Measurements from ENCODE around the gene ACKR2. TPM values are rescaled to one million over a fixed set of nuclear protein-coding genes. Genes with fewer than 3 reads are reported as not detected.
A peak's percentile ranks its signal among the peaks of the same experiment; 100 is the strongest.

The ACKR2 gene
- total and polyA plus RNA-seq, 2 of the 13 experiments (the other 11 are each of a cell fraction or from before 2014, with no cell fraction given): 1.1 to 1.9 TPM

DNA sequence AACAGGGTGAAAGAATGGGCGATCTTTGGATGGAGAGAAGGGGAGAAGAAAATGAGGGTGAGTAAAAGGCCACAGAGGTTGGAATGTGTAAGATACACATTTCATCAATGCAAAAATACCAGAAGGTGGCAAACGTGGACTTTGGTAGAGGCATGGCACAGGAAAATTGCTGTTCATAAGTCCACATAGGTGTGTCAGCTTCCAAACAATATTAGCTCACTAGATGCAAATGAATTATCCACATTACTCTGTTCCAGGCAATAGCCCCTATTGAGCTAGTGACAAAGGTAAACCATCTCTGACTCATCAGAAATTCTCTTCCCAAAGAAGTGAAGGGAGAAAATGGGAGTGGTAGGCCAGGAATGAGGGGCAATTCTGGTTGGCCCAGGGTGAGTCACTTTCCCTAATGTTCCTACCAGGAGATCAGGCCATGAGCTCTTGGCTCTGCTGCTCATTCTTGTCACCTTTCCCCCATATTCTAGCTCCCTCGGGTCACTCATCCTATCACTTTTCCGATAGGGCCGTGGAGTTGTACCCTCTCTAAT is 19.9 kb downstream of the ACKR2 start (continued):
- TF ChIP-seq, protein P1, sequence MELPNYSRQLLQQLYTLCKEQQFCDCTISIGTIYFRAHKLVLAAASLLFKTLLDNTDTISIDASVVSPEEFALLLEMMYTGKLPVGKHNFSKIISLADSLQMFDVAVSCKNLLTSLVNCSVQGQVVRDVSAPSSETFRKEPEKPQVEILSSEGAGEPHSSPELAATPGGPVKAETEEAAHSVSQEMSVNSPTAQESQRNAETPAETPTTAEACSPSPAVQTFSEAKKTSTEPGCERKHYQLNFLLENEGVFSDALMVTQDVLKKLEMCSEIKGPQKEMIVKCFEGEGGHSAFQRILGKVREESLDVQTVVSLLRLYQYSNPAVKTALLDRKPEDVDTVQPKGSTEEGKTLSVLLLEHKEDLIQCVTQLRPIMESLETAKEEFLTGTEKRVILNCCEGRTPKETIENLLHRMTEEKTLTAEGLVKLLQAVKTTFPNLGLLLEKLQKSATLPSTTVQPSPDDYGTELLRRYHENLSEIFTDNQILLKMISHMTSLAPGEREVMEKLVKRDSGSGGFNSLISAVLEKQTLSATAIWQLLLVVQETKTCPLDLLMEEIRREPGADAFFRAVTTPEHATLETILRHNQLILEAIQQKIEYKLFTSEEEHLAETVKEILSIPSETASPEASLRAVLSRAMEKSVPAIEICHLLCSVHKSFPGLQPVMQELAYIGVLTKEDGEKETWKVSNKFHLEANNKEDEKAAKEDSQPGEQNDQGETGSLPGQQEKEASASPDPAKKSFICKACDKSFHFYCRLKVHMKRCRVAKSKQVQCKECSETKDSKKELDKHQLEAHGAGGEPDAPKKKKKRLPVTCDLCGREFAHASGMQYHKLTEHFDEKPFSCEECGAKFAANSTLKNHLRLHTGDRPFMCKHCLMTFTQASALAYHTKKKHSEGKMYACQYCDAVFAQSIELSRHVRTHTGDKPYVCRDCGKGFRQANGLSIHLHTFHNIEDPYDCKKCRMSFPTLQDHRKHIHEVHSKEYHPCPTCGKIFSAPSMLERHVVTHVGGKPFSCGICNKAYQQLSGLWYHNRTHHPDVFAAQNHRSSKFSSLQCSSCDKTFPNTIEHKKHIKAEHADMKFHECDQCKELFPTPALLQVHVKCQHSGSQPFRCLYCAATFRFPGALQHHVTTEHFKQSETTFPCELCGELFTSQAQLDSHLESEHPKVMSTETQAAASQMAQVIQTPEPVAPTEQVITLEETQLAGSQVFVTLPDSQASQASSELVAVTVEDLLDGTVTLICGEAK (IDR thresholded peaks at IDR 0.05): no peak
- TF ChIP-seq, protein P1 (CRISPR knock-in tag; IDR thresholded peaks at IDR 0.05): no peak
- TF ChIP-seq, protein P2, sequence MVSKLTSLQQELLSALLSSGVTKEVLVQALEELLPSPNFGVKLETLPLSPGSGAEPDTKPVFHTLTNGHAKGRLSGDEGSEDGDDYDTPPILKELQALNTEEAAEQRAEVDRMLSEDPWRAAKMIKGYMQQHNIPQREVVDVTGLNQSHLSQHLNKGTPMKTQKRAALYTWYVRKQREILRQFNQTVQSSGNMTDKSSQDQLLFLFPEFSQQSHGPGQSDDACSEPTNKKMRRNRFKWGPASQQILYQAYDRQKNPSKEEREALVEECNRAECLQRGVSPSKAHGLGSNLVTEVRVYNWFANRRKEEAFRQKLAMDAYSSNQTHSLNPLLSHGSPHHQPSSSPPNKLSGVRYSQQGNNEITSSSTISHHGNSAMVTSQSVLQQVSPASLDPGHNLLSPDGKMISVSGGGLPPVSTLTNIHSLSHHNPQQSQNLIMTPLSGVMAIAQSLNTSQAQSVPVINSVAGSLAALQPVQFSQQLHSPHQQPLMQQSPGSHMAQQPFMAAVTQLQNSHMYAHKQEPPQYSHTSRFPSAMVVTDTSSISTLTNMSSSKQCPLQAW (CRISPR knock-in tag; IDR thresholded peaks at IDR 0.05): no peak
- TF ChIP-seq ZNF704 (CRISPR knock-in tag; IDR thresholded peaks at IDR 0.05; ENCODE audit: borderline replicate concordance): no peak
- TF ChIP-seq TBL1XR1 (IDR thresholded peaks at IDR 0.05; ENCODE audit: borderline replicate concordance, low read length, partially characterized antibody): no peak
- TF ChIP-seq ZNF33A (CRISPR knock-in tag; IDR thresholded peaks at IDR 0.05; ENCODE audit: borderline replicate concordance): no peak
- TF ChIP-seq ZNF564 (CRISPR knock-in tag; IDR thresholded peaks at IDR 0.05): no peak
- no peak; the same call in 1 of the 2 replicates for TF ChIP-seq JUNB (CRISPR knock-in tag; IDR thresholded peaks at IDR 0.05; ENCODE audit: borderline replicate concordance)
- TF ChIP-seq ELF4 (CRISPR knock-in tag; IDR thresholded peaks at IDR 0.05; ENCODE audit: borderline replicate concordance): no peak
- TF ChIP-seq ZNF770 (CRISPR knock-in tag; IDR thresholded peaks at IDR 0.05): no peak
- peak; percentile 87 for TF ChIP-seq SALL1 (CRISPR knock-in tag; IDR thresholded peaks at IDR 0.05)
- peak; percentile 47; the same call in 1 of the 3 replicates for TF ChIP-seq MXI1 (IDR thresholded peaks at IDR 0.05; ENCODE audit: borderline replicate concordance, low read depth, low read length)
- TF ChIP-seq ZNF703 (CRISPR knock-in tag; IDR thresholded peaks at IDR 0.05; ENCODE audit: borderline replicate concordance): no peak
